SK-N-SH treated with all-trans-retinoic acid at 6 μM for 48 hours (cell line): ENCODE data around the gene DIDO1.

Experiments
- ARNTL ChIP-seq: fragments of 450-650 bp; formaldehyde crosslinking; IDR thresholded peaks from 2 replicates; pipeline ENCODE4 v1.5.0; 2020; ENCODE audit warnings: low read depth, mild to moderate bottlenecking, moderate library complexity, borderline replicate concordance
- CSDC2 ChIP-seq: fragments of 250-450 bp; sonication (Bioruptor Pico); IDR thresholded peaks from 2 replicates; pipeline ENCODE4 v1.5.0; 2020; ENCODE audit warnings: mild to moderate bottlenecking, moderate library complexity
- ESRRG ChIP-seq: fragments of 250-450 bp; sonication (Bioruptor Pico); IDR thresholded peaks from 2 replicates; pipeline ENCODE4 v1.6.1; 2021; ENCODE audit warnings: mild to moderate bottlenecking
- GLIS3 ChIP-seq: fragments of 250-450 bp; sonication (Bioruptor Pico); IDR thresholded peaks from 2 replicates; pipeline ENCODE4 v1.5.0; 2020; ENCODE audit warnings: mild to moderate bottlenecking, moderate library complexity
- ISL1 ChIP-seq: fragments of 250-450 bp; sonication (Bioruptor Pico); IDR thresholded peaks from 2 replicates; pipeline ENCODE4 v2.1.2; 2022; ENCODE audit warnings: mild to moderate bottlenecking, moderate library complexity
- RARB ChIP-seq: fragments of 250-450 bp; sonication (Bioruptor Pico); IDR thresholded peaks from 2 replicates; pipeline ENCODE4 v1.8.0; 2021; ENCODE audit warnings: mild to moderate bottlenecking, moderate library complexity
- ZFP30 ChIP-seq: fragments of 450-650 bp; formaldehyde crosslinking; IDR thresholded peaks from 2 replicates; pipeline ENCODE4 v1.5.0; 2022; ENCODE audit warnings: mild to moderate bottlenecking, moderate library complexity
- ZNF565 ChIP-seq: fragments of 450-650 bp; formaldehyde crosslinking; conservative IDR thresholded peaks from 2 replicates; pipeline ENCODE4 v1.5.0; 2020; ENCODE audit warnings: low read depth, mild to moderate bottlenecking, moderate library complexity
- ZNF70 ChIP-seq: fragments of 450-650 bp; formaldehyde crosslinking; IDR thresholded peaks from 2 replicates; pipeline ENCODE4 v1.5.0; 2020; ENCODE audit warnings: mild to moderate bottlenecking, moderate library complexity
- TF ChIP-seq, protein P1 (sequence below): fragments of 250-450 bp; sonication (Bioruptor Pico); IDR thresholded peaks from 2 replicates; pipeline ENCODE4 v1.5.1; 2020; ENCODE audit warnings: low read depth, mild to moderate bottlenecking, moderate library complexity
- TF ChIP-seq, protein P2 (sequence below): fragments of 250-450 bp; sonication (Bioruptor Pico); IDR thresholded peaks from 2 replicates; pipeline ENCODE4 v1.8.0; 2020; ENCODE audit warnings: mild to moderate bottlenecking, moderate library complexity, borderline replicate concordance

GRCh38 chr20:62962221-62962879 is 36.0 kb upstream of the DIDO1 start:
- TF ChIP-seq CSDC2 (CRISPR knock-in tag) (no peak), ESRRG (CRISPR knock-in tag) (no peak), ZNF565 (CRISPR knock-in tag) (no peak), RARB (no peak), GLIS3 (CRISPR knock-in tag) (no peak), ZFP30 (no peak), ARNTL (no peak), ISL1 (CRISPR knock-in tag) (no peak), ZNF70 (CRISPR knock-in tag) (no peak)
- TF ChIP-seq, protein P1, sequence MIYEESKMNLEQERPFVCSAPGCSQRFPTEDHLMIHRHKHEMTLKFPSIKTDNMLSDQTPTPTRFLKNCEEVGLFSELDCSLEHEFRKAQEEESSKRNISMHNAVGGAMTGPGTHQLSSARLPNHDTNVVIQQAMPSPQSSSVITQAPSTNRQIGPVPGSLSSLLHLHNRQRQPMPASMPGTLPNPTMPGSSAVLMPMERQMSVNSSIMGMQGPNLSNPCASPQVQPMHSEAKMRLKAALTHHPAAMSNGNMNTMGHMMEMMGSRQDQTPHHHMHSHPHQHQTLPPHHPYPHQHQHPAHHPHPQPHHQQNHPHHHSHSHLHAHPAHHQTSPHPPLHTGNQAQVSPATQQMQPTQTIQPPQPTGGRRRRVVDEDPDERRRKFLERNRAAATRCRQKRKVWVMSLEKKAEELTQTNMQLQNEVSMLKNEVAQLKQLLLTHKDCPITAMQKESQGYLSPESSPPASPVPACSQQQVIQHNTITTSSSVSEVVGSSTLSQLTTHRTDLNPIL (CRISPR knock-in tag) = no peak
- TF ChIP-seq, protein P2, sequence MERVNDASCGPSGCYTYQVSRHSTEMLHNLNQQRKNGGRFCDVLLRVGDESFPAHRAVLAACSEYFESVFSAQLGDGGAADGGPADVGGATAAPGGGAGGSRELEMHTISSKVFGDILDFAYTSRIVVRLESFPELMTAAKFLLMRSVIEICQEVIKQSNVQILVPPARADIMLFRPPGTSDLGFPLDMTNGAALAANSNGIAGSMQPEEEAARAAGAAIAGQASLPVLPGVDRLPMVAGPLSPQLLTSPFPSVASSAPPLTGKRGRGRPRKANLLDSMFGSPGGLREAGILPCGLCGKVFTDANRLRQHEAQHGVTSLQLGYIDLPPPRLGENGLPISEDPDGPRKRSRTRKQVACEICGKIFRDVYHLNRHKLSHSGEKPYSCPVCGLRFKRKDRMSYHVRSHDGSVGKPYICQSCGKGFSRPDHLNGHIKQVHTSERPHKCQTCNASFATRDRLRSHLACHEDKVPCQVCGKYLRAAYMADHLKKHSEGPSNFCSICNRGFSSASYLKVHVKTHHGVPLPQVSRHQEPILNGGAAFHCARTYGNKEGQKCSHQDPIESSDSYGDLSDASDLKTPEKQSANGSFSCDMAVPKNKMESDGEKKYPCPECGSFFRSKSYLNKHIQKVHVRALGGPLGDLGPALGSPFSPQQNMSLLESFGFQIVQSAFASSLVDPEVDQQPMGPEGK = no peak
